ENCODE data around the gene ZBTB44.
"Not testable (repeated sequence)": the region's sequence is repeated elsewhere in the genome, so short reads cannot be mapped to it uniquely, and the experiment has no call there.

ZBTB44 gene

DNA sequence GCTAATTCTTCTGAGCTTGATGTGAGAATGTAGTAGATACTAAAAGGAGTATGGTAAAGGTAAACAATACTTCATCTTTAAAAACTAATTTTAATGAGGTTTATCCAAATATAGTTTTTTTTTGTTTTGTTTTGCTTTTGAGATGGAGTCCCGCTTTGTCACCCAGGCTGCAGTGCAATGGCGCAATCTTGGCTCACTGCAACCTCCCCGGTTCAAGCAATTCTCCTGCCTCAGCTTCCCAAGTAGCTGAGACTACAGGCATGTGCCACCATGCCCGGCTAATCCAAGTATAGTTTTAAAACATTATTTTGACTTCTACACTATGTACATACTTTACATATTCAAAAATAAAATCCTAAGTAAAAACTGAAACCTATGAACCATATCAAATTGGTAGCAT, 4.1 kb downstream of the ZBTB44 start:
- DNase-seq, result no peak

- no peak for DNase-seq
Observed at GRCh38 chr11:130308886-130309285, 5.8 kb downstream of the ZBTB44 start.

- DNase-seq, result no peak
Observed at GRCh38 chr11:130308059-130308458, 6.7 kb downstream of the ZBTB44 start.

GRCh38 chr11:130304651-130305050, 10.1 kb downstream of the ZBTB44 start:
- DNase-seq, result no peak

- DNase-seq, result no peak
Observed at GRCh38 chr11:130301002-130301401, 13.7 kb downstream of the ZBTB44 start.

DNA sequence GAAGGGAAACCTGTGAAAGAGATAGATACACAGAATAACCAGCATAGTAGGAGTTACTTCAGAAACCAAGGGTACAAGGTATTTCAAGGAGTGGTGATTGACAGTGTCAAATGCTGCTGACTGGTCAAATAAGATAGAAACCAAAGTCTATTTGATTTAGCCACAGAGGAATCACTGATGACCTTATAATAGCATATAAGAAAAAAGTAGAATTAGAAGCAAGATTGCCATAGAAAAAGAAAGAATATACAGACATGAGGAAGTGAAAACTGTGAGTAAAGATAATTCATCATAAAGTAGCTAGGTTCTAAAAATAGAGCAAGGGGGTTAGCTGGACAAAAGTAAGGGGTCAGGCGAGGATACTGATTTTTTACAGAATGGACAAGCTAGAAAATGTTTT, 14.2 kb downstream of the ZBTB44 start:
- no peak for DNase-seq

- no peak for DNase-seq
Observed at GRCh38 chr11:130299978-130300377, 14.7 kb downstream of the ZBTB44 start.

DNA sequence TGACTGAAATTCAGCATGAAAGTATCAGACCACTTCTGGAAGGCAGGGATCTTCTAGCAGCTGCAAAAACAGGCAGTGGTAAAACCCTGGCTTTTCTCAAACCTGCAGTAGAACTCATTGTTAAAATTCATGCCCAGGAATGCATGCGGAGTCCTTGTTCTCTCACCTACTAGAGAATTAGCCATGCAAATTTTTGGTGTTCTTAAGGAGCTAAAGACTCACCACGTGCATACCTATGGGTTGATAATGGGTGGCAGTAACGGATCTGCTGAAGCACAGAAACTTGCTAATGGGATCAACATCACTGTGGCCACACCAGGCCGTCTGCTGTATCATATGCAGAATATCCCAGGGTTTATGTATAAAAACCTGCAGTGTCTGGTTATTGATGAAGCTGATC, 19.1 kb downstream of the ZBTB44 start:
- no peak for DNase-seq

GRCh38 chr11:130282111-130282510, 32.6 kb downstream of the ZBTB44 start:
- no peak for DNase-seq

GRCh38 chr11:130281341-130281740, 33.4 kb downstream of the ZBTB44 start:
- not testable (repeated sequence) for DNase-seq

DNA sequence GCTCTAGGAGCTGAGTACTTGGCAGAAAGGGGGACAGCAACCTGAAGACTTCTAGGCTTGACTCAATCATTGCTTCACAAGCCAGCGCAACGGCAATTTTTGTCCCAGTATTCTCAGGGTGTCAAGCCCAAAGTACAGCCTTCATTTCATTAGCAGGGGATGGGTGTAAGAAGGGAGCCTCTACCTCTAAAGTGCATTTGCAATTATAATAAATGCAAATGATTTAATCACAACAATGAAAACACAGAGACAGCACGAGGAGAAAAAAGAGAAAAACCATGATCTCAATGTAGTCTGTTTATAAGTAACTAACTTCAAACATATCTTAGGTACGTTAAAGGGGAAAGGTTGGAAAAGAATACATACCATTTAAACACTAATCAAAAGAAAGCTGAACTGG, 34.7 kb downstream of the ZBTB44 start:
- DNase-seq, result no peak

DNA sequence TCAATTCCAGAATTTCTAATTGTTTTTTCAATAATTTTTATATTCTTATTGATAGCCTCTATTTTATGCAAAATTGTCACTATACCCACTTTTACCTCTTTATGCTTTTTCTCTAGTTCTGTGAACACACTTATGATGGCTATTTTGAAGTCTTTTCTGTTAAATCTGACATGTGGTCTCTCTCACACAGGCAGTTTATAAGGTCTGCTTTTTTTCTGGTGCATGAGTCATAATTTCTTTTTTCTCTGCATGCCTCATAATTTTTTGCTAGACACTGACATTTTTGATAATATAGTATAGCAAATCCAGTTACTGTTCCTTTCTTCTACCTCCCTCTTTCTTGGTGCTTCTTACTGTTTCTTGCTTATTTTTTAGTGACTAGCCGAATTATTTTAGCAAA, 36.0 kb downstream of the ZBTB44 start:
- DNase-seq, result no peak

GRCh38 chr11:130278151-130278550, 36.6 kb downstream of the ZBTB44 start:
- no peak for DNase-seq

- no peak for DNase-seq
Observed at GRCh38 chr11:130272336-130272735, 42.4 kb downstream of the ZBTB44 start.

DNA sequence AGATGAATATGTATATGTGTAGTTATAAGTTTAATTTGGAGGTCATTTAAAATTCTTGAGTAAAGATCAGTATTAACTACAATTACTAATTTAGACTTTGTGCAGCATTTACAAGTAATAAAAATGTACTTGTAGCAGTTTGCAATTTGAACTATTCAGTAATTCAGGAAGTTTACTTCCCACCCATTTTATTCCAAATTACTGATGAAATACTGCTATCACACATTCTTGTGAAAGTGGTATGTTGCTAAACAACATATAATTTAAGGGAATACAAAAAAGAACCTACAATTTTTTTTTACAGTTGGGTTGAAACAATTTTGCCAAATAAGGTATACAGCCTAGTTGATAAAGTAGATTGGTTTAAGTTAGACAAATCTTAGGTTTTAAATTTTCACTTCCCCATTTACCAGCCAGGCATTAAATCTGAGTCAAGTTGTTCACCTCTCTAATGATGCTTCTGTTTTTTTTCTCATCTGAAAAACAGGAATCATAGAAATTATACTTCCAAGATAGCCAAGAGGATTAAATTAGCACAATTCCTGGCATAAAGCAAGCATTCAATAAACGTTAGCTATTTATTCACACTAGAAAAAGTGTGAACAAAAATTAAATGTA, 45.3 kb downstream of the ZBTB44 start:
- no peak for DNase-seq

- no peak for DNase-seq
Observed at GRCh38 chr11:130263351-130263750, 51.4 kb downstream of the ZBTB44 start.

DNA sequence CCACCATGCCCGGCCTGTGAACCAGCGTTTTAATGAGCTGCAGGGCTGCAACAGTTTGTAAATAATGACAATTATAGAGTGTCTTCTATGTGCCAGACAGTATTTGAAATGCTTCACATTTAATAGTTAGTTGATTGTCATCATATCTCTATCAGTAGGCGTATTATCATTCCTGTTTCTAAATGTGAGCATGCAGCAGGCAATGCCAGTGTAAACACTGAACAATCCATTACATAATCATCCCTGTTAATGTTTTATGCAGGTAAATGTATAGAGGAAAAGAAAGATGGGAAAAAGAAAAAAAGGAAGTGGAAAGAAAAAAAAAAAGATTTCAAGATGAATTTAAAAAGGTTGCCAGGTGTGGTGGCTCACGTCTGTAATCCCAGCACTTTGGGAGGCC, 52.3 kb downstream of the ZBTB44 start:
- no peak for DNase-seq

- no peak for DNase-seq
Observed at GRCh38 chr11:130261571-130261970, 53.1 kb downstream of the ZBTB44 start.

DNA sequence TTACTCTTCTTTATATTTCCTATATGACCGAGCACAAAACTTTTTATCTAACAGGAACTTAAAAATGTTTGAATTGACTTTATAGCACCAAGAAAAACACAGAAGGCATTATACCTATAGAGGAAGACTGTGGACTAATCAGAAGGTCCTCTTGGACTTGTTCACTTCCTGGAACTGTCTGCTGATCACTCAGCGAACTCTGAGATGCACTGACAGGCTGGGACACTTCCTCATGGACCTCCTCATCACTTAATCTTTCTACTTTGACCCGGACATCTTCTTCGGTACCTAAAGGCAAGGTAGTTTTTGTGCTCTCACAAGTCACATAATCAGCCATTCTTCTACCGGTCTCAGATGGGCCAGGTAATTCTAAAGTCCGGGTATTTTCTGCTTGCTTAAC, 54.0 kb downstream of the ZBTB44 start:
- no peak for DNase-seq

DNA sequence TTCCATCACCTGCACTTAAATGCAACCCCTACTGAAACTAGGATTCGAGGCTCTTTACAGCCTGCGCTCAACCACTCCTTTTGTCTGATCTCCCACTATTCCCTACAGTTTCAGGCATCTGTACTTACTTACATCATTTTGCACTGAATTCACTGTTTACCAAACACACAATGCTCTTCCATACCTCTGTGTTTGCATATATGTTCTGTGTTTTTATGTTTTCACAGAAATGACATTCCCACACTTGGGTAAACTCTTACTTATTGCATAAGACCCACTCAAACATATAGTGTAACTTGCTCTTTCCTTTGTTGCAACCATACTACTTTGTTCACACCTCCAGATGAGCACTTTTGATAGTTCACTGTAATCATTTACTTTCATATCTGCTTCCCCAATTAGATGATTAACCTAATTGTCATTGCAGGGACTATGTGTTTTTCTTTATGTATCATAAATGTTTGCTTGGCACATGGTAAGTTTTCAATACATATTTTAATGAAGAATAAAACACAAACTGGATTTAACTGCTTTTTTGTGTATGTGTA, 54.6 kb downstream of the ZBTB44 start:
- no peak for DNase-seq

DNA sequence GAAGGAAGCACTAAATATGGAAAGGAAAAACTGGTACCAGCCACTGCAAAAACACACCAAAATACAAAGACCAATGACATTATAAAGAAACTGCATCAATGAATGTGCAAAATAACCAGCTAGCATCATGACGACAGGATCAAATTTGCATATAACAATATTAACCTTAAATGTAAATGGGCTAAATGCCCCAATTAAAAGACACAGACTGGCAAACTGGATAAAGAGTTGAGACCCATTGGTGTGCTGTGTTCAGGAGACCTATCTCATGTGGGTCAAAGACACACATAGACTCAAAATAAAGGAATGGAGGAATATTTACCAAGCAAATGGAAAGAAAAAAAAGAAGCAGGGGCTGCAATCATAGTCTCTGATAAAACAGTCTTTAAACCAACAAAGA, 63.0 kb downstream of the ZBTB44 start:
- DNase-seq, result not testable (repeated sequence)

- not testable (repeated sequence) for DNase-seq
Observed at GRCh38 chr11:130249929-130250328, 64.8 kb downstream of the ZBTB44 start.

DNA sequence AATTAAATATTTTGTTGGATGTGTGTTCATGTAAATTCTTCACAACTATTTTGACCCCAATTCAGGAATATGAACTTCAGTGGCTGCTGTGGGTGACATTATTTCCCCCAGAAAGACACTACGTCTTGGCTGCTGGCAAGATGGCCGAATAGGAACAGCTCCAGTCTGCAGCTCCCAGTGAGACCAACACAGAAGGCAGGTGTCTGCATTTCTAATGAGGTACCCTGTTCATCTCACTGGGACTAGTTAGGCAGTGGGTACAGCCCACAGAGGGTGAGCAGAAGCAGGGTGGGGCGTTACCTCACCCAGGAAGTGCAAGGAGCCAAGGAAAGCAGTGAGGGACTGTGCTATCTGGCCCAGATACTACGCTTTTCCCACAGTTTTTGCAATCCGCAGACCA, 65.3 kb downstream of the ZBTB44 start:
- DNase-seq, result no peak

- DNase-seq, result no peak
Observed at GRCh38 chr11:130247319-130247718, 67.4 kb downstream of the ZBTB44 start.

GRCh38 chr11:130246738-130247137, 68.0 kb downstream of the ZBTB44 start:
- no peak for DNase-seq

Measured in CD4-positive, alpha-beta T cell treated with Interleukin-1 beta for 1 hour (primary cell).